HFF-Myc (cell line): ENCODE results near the gene TRPV5.

ENCODE experiments used
- DNase-seq: peaks from one replicate; pipeline ENCODE4 v3.0.0-alpha.2; 2011; ENCODE audit warnings: low read depth; ENCODE audit errors: extremely low read depth
- H3K4me3 ChIP-seq: replicated peaks from 2 replicates; pipeline ENCODE4 v1.5.1; 2011; ENCODE audit warnings: low read depth, mild to moderate bottlenecking, control low read depth, low read length
- TF ChIP-seq, protein P1 (sequence below): IDR thresholded peaks from 2 replicates; pipeline ENCODE4 v1.5.1; 2012; ENCODE audit warnings: mild to moderate bottlenecking, low read depth, low read length, control low read depth; ENCODE audit errors: missing control alignments

Gene TRPV5

DNA sequence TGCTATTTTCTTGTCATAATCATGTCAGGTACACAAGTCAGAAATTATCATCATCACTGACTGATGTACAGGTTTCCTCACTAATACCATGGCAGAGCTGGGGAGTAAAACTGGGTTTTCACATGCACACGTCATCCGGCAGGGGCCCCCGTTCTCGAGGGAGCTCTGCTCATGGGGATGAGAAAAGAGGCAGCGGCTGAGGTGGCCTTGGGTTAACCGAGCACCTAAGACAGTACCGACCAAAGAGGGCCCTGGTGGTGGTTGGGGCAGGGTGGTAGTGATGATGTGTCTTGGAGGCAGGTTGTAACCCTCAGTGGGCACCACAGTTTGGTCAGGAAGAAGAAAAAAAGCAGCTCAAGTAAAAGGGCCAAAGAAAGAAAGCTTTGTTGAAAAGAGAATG lies 35.9 kb downstream of the TRPV5 start:
- H3K4me3 ChIP-seq = no peak overlapping the region
- TF ChIP-seq, protein P1, sequence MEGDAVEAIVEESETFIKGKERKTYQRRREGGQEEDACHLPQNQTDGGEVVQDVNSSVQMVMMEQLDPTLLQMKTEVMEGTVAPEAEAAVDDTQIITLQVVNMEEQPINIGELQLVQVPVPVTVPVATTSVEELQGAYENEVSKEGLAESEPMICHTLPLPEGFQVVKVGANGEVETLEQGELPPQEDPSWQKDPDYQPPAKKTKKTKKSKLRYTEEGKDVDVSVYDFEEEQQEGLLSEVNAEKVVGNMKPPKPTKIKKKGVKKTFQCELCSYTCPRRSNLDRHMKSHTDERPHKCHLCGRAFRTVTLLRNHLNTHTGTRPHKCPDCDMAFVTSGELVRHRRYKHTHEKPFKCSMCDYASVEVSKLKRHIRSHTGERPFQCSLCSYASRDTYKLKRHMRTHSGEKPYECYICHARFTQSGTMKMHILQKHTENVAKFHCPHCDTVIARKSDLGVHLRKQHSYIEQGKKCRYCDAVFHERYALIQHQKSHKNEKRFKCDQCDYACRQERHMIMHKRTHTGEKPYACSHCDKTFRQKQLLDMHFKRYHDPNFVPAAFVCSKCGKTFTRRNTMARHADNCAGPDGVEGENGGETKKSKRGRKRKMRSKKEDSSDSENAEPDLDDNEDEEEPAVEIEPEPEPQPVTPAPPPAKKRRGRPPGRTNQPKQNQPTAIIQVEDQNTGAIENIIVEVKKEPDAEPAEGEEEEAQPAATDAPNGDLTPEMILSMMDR = no peak
- DNase-seq = no peak

DNA sequence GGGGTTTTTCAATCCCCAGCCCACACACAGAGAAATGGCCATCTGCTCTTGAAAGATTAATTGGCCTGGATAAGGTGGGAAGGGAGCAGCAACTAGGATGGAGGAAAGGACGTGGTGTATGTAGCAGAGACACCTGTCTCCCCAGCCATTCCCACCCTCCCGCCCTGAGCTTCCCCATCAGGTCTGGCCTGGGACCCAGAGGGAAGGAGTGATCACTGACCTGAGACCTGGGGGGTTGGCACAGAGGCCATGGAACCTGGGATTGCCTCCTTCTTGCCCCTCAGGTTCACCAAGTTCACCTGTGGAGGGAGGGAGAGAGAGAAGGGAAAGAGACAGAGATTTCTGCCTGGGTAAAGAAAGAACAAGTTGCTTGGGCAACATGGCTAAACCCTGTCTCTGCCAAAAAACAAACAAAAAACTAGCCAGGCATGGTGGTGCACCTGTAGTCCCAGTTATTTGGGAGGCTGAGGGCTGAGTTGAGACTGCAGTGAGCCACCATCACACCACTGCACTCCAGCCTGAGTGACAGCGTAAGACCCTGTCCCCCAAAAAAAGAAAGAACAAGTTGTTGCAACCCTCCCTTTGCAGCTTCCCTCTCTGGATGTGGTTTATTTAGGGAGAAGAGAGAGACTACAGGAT lies 36.7 kb downstream of the TRPV5 start:
- TF ChIP-seq, protein P1 = no peak
- no peak for DNase-seq
- H3K4me3 ChIP-seq = no peak overlapping the region

DNA sequence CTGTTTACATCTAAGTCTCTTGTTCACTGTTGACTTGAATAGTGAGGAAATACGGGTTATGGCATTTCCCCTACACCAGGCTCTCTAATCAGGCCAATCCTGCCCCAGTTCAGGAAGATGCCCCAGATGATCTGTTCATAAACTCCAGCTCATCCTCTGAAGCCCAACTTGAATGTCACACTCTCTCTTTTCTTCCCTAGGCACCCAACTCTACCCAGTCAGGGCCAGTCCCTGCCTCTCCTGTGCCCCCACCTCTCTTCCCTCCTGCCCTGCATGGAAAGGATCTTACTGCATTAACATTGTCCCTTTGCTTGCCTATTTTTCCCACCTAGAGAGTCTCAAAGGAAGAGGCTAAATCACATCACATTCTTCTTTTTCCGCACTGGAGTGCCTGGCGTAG lies 37.4 kb downstream of the TRPV5 start:
- no peak overlapping the region for H3K4me3 ChIP-seq
- TF ChIP-seq, protein P1 = no peak
- DNase-seq = no peak

DNA sequence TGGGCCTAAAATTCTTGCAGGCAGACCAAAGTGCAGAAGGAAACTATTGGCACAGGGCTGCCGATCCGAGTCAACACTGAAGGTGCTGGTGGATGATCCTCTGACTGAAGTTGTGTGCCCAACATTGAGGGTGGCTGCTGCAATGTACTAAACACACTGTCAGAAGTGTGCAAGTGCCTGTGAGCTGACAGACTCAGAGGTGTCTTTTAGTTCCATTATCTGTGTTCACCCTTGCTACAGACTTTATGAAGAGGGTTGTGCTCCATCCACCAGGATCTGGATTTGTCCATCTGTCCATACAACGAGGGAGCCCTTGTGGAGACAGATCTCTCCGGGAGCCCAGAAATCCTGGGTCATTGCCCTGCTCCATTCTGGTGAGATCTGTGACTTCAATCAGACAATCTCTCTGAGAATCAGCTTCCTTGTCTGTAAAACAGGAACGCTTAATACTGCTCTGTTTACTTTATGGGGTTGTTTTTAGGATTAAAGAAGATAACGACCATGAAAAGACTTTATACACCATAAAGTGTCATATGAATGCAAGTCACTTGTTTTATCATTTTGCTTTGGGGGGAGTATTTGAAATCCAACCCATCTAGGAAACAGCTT lies 38.5 kb downstream of the TRPV5 start:
- TF ChIP-seq, protein P1 = no peak
- DNase-seq = no peak
- no peak overlapping the region for H3K4me3 ChIP-seq

DNA sequence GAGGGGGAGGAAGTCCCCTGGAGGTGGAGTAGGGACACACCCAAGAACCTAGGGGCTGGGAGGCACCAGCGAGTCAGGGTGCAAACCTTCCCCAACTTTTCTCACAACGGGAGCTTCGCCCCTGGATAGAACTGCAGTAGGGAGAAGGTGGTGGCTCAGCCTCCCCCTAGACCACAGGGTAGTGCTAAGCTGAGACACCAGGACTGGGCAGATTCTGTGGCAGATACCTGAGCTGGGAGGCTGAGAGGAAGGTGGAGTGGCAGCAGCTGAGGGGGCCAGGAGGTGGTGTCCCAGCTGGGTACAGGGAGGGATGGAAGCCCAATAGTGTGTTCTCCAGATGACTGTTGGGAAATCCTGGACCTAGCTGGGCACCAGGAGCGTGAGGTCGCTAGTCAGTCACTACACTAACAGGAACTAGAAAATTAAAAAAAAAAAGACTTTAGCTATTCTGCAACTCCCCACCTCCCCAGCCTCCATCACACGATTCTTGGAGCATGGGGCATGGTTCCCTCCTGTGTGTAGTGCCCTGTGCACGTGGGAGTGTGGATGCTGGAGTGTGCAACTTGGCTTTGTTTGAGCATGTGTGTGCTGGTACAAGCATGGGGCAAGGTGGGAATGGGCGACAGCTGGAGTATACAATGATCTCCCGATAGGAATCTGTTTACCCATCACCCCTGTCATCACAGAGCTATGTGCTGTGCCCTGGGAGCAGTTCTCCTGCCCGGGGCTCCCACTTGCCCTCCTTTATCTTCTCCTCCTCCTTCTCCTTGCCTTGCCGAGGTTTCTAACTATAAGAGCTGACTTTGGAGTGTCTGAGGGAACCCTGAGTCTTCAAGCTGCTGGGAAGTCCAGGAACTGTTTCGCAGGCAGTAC lies 39.2 kb downstream of the TRPV5 start:
- TF ChIP-seq, protein P1 = no peak
- H3K4me3 ChIP-seq = no peak overlapping the region
- no peak for DNase-seq

DNA sequence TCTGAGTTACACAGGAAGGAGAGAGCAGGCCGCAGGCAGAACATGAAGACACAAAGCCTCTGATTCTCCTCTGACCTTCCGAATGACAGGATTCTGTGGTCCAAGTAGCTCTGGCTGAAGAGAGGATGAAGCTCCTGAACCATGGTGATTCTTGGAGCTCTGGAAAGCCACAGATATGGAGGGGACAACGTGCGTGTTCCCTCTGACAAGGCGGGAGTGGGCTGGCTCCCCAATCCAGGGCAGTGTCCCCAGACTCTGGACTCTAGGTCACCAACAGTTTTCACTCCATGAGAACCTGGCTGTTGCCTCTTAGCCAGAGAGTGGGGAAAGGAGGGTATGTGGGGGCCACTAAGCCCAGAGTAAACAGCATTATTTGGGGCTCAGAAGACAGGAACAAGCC lies 40.6 kb downstream of the TRPV5 start:
- no peak overlapping the region for H3K4me3 ChIP-seq
- TF ChIP-seq, protein P1 = no peak
- no peak for DNase-seq
